GM18907 (cell line): ENCODE data around the gene RIBC2.
"Not testable (repeated sequence)": the region's sequence is repeated elsewhere in the genome, so short reads cannot be mapped to it uniquely, and the experiment has no call there.

ENCODE experiments used
- ATAC-seq: cut with Tn5 transposase; IDR thresholded peaks from one replicate; pipeline ENCODE4 v1.9.1; 2021; ENCODE audit warnings: mild to moderate bottlenecking, moderate library complexity; ENCODE audit not compliant: unreplicated experiment

RIBC2 gene

GRCh38 chr22:45447596-45447995, 34.1 kb downstream of the RIBC2 start:
- not testable (repeated sequence) for ATAC-seq

GRCh38 chr22:45448431-45448830, 34.9 kb downstream of the RIBC2 start:
- ATAC-seq, result no peak

GRCh38 chr22:45449442-45449841, 35.9 kb downstream of the RIBC2 start:
- not testable (repeated sequence) for ATAC-seq

- no peak for ATAC-seq
Measured at GRCh38 chr22:45450101-45450785, 36.8 kb downstream of the RIBC2 start.

- no peak for ATAC-seq
Measured at GRCh38 chr22:45450921-45451651, 37.6 kb downstream of the RIBC2 start.

GRCh38 chr22:45451972-45452371, 38.5 kb downstream of the RIBC2 start:
- ATAC-seq, result no peak

- ATAC-seq, result no peak
Measured at GRCh38 chr22:45452565-45453379, 39.3 kb downstream of the RIBC2 start.

- no peak for ATAC-seq
Measured at GRCh38 chr22:45453764-45454163, 40.3 kb downstream of the RIBC2 start.

GRCh38 chr22:45454275-45454674, 40.8 kb downstream of the RIBC2 start:
- no peak for ATAC-seq

- ATAC-seq, result no peak
Measured at GRCh38 chr22:45455212-45455611, 41.7 kb downstream of the RIBC2 start.

- ATAC-seq, result no peak
Measured at GRCh38 chr22:45455621-45456020, 42.1 kb downstream of the RIBC2 start.

GRCh38 chr22:45456811-45457210, 43.3 kb downstream of the RIBC2 start:
- no peak for ATAC-seq

- ATAC-seq, result no peak
Measured at GRCh38 chr22:45458532-45458931, 45.0 kb downstream of the RIBC2 start.

GRCh38 chr22:45459235-45459634, 45.7 kb downstream of the RIBC2 start:
- ATAC-seq, result no peak

GRCh38 chr22:45460288-45461109, 47.0 kb downstream of the RIBC2 start:
- no peak for ATAC-seq

GRCh38 chr22:45462034-45462655, 48.7 kb downstream of the RIBC2 start:
- no peak for ATAC-seq

GRCh38 chr22:45463691-45464090, 50.2 kb downstream of the RIBC2 start:
- ATAC-seq, result not testable (repeated sequence)

GRCh38 chr22:45465633-45466032, 52.1 kb downstream of the RIBC2 start:
- ATAC-seq, result no peak

GRCh38 chr22:45468872-45469271, 55.4 kb downstream of the RIBC2 start:
- ATAC-seq, result no peak
